GM12878 (cell line): Measurements from ENCODE around the gene NIP7. TPM values are rescaled to one million over a fixed set of nuclear protein-coding genes. Genes with fewer than 3 reads are reported as not detected.

Source experiments
- ATAC-seq: fragments of 200-7000 bp; cut with Tn5 transposase; 3 replicates; pipeline ENCODE4 v1.9.1; 2020; ENCODE audit warnings: mild to moderate bottlenecking, moderate library complexity
- BruUV-seq: library from RNA; stranded (reverse); fragments of 400-500 nt; replicated peaks from 2 replicates; lab custom pipeline; 2021; lab: Mats Ljungman, UMichigan
- CTCF ChIA-PET: fragments of 300-600 bp; sonication (Branson Sonifier 250); formaldehyde crosslinking; extraction: SDS; loops from one replicate; lab custom pipeline; 2021; ENCODE audit warnings: inconsistent platforms; lab: Yijun Ruan, JAX
- POLR2A ChIA-PET: fragments of 350-600 bp; formaldehyde crosslinking; extraction: SDS; loops from one replicate; lab custom pipeline; 2021; ENCODE audit warnings: inconsistent platforms; lab: Charles Lee
- RAD21 ChIA-PET: fragments of 300-600 bp; sonication (Branson Sonifier 250); formaldehyde crosslinking; loops from one replicate; lab custom pipeline; 2023; ENCODE audit warnings: antibody characterized with exemption; ENCODE audit not compliant: unreplicated experiment; lab: Charles Lee
- SMC1A ChIA-PET: fragments of 300-600 bp; sonication (Branson Sonifier 250); formaldehyde crosslinking; loops from one replicate; lab custom pipeline; 2023; ENCODE audit not compliant: unreplicated experiment, uncharacterized antibody; lab: Charles Lee
- DNase-seq: peaks from one replicate; pipeline ENCODE4 v3.0.0-alpha.2; 2011; ENCODE audit warnings: low read depth, low spot score
- FAIRE-seq: peaks from 3 replicates; lab custom pipeline; 2011; peaks lifted over from hg19 to GRCh38; lab: Jason Lieb, UNC
- H2AFZ ChIP-seq: 2 replicates; pipeline ENCODE4 v1.6.0; 2011; ENCODE audit warnings: low read depth, low read length, control low read depth; ENCODE audit not compliant: control insufficient read depth
- H3K27ac ChIP-seq: 2 replicates; pipeline ENCODE4 v1.5.1; 2011; ENCODE audit warnings: control low read depth; ENCODE audit not compliant: control insufficient read depth, insufficient read depth
- H3K27me3 ChIP-seq, 2 experiments: replicated peaks in 1 of 2; 2 replicates each; pipeline versions ENCODE4 v1.6.0 to v1.6.1; 2011; ENCODE audit warnings: low read length in 1 of 2; ENCODE audit not compliant: control insufficient read depth in 2 of 2, insufficient read depth in 2 of 2
- H3K36me3 ChIP-seq, 2 experiments: 2 replicates each; pipeline ENCODE4 v1.5.1; 2011; ENCODE audit warnings: low read length in 1 of 2; ENCODE audit not compliant: control insufficient read depth in 2 of 2, insufficient read depth in 2 of 2
- H3K4me1 ChIP-seq: 2 replicates; pipeline ENCODE4 v1.6.1; 2011; ENCODE audit warnings: mild to moderate bottlenecking, low read length, moderate library complexity, mixed read lengths; ENCODE audit not compliant: control insufficient read depth, insufficient read depth
- H3K4me2 ChIP-seq: 2 replicates; pipeline ENCODE4 v1.6.0; 2011; ENCODE audit warnings: control low read depth; ENCODE audit not compliant: control insufficient read depth, insufficient read depth
- H3K4me3 ChIP-seq: fragments of 200-600 bp; sonication (generic); 2 replicates; pipeline ENCODE4 v1.5.1; 2016
- H3K79me2 ChIP-seq: 2 replicates; pipeline ENCODE4 v1.6.0; 2011; ENCODE audit warnings: low read length; ENCODE audit not compliant: control insufficient read depth, insufficient read depth
- H3K9ac ChIP-seq: 2 replicates; pipeline ENCODE4 v1.8.0; 2011; ENCODE audit warnings: low read length, control low read depth, mixed read lengths; ENCODE audit not compliant: control insufficient read depth, insufficient read depth
- H3K9me3 ChIP-seq: replicated peaks from 3 replicates; pipeline ENCODE4 v1.5.1; 2011; ENCODE audit warnings: mild to moderate bottlenecking, low read length; ENCODE audit not compliant: control insufficient read depth, insufficient read depth
- H4K20me1 ChIP-seq: 2 replicates; pipeline ENCODE4 v1.6.0; 2011; ENCODE audit not compliant: control insufficient read depth, insufficient read depth
- WGBS: methylation state at CpG from one replicate; pipeline ENCODE4 v1.1.6; 2016; ENCODE audit warnings: low lambda C conversion rate; ENCODE audit not compliant: insufficient replicate concordance, insufficient coverage; ENCODE audit errors: missing lambda C conversion rate; 5-methylcytosine and 5-hydroxymethylcytosine counted together
- in situ Hi-C: fragments of 300-500 bp; cut with MboI; formaldehyde crosslinking; loops from 9 replicates; pipeline ENCODE4 v1.14.3; 2018; ENCODE audit warnings: mixed read lengths
- intact Hi-C: fragments of 100-400 bp; cut with micrococcal nuclease; formaldehyde crosslinking; loops from one replicate; pipeline ENCODE4 v1.14.2; 2022; ENCODE audit not compliant: unreplicated experiment
- polyA plus RNA-seq, 11 experiments: library from polyadenylated mRNA; depleted of rRNA in 4 of 11; unstranded in 6 of 11; stranded (reverse) in 5 of 11; fragments of >200 nt; fragmentation: Nextera tagmentation in 4 of 11; fragmentation: Illumina TruSeq in 1 of 11; extraction: Ambion mirVana in 4 of 11; extraction: Trizol in 1 of 11; gene quantifications; 1 replicate in 1 of 11; 2 replicates in 10 of 11; pipeline versions ENCODE4 v1.2.1 to v1.2.3, GENCODE V29; 2011 to 2016; ENCODE audit warnings: inconsistent platforms in 2 of 11, missing spikeins in 2 of 11, low read depth in 1 of 11
- total RNA-seq, 4 experiments: library from RNA; depleted of rRNA in 3 of 4; stranded (reverse); fragments of >200 nt in 3 of 4; fragmentation: Illumina TruSeq in 1 of 4; extraction: Trizol in 1 of 4; gene quantifications; 2 replicates each; pipeline versions ENCODE4 v1.2.1 to v1.2.3, GENCODE V29; 2013 to 2021
- TF ChIP-seq, protein P1 (sequence below): IDR thresholded peaks from 2 replicates; pipeline ENCODE4 v1.6.1; 2012; ENCODE audit warnings: improper control_type of control experiment, low read depth, low read length; ENCODE audit not compliant: insufficient replicate concordance
- TF ChIP-seq, protein P2 (sequence below): IDR thresholded peaks from 2 replicates; pipeline ENCODE4 v1.6.1; 2011; ENCODE audit warnings: low read depth, low read length, improper control_type of control experiment, borderline replicate concordance

The NIP7 gene
- total and polyA plus RNA-seq, 10 of the 15 experiments (the other 5 are each of a cell fraction or from before 2014, with no cell fraction given), result 18.8 to 62.9 (median 56.7) TPM

DNA sequence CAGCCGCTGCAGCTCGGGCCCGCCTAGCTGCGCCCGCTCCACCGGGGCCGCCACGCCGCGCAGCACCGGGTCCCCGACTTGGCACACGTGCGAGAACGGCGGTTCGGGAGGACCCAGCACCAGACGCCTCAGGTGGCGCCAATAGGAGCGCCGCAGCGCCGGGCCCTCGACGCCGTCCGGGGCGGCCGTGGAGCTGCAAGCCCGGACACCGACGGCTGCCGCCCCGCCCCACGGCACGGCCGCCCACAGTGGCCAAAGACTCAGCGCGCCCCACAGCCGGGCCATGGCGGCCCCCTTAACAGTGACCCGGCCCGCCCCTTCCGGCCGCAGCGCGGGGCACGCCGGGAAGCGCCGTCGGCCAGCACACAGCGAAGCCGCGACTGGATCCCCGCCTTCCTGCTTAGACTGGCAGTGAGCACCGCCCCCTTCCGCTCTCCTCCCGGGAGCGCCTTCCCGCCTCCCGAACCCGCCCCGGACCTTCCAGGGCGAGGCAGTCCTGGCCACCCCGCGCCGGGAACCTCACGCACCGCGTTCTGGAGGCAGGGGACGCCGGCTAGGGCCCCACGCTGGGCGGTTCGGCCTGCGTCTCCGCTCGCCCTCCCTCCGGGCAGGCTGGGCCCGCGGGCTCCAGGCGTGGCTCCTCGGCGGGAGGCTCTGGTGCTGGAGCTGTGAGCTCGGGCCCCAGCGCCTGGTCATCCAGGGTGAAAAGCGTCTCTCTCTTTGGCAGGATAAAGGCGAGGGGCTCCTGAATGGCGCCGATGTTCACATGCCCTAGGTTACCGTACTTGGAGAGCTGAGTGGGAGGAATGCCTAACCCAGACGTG is 9.1 kb upstream of the NIP7 start, which contains the start of gene PDF (continued):
- TF ChIP-seq, protein P1, sequence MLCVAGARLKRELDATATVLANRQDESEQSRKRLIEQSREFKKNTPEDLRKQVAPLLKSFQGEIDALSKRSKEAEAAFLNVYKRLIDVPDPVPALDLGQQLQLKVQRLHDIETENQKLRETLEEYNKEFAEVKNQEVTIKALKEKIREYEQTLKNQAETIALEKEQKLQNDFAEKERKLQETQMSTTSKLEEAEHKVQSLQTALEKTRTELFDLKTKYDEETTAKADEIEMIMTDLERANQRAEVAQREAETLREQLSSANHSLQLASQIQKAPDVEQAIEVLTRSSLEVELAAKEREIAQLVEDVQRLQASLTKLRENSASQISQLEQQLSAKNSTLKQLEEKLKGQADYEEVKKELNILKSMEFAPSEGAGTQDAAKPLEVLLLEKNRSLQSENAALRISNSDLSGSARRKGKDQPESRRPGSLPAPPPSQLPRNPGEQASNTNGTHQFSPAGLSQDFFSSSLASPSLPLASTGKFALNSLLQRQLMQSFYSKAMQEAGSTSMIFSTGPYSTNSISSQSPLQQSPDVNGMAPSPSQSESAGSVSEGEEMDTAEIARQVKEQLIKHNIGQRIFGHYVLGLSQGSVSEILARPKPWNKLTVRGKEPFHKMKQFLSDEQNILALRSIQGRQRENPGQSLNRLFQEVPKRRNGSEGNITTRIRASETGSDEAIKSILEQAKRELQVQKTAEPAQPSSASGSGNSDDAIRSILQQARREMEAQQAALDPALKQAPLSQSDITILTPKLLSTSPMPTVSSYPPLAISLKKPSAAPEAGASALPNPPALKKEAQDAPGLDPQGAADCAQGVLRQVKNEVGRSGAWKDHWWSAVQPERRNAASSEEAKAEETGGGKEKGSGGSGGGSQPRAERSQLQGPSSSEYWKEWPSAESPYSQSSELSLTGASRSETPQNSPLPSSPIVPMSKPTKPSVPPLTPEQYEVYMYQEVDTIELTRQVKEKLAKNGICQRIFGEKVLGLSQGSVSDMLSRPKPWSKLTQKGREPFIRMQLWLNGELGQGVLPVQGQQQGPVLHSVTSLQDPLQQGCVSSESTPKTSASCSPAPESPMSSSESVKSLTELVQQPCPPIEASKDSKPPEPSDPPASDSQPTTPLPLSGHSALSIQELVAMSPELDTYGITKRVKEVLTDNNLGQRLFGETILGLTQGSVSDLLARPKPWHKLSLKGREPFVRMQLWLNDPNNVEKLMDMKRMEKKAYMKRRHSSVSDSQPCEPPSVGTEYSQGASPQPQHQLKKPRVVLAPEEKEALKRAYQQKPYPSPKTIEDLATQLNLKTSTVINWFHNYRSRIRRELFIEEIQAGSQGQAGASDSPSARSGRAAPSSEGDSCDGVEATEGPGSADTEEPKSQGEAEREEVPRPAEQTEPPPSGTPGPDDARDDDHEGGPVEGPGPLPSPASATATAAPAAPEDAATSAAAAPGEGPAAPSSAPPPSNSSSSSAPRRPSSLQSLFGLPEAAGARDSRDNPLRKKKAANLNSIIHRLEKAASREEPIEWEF, result no peak

DNA sequence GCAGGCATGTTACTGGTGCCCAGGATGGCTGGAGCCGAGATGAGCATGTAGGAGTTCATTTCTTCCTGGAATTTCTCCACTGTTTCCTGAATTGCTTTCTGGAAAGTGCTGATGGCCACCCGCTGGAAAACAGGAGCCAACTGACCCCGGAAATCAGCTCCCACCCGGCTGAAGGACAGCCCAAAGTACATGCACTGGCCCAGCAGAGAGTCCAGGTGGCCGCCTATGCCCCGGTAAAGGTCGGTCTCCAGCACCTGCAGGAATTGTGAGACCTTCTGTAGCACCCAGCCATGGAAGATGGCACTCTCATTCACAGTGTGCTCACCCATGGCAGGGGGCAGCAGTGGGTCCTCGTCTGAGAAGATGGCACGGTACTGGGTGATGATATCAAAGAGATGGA is 4.9 kb upstream of the NIP7 start:
- FAIRE-seq, result no peak
- no peak for DNase-seq
- 96% methylated on average over 9 of the region's 9 CpGs for WGBS
- no TSS peak for BruUV-seq
- RAD21 ChIA-PET, result no interaction called here
- TF ChIP-seq, protein P2, sequence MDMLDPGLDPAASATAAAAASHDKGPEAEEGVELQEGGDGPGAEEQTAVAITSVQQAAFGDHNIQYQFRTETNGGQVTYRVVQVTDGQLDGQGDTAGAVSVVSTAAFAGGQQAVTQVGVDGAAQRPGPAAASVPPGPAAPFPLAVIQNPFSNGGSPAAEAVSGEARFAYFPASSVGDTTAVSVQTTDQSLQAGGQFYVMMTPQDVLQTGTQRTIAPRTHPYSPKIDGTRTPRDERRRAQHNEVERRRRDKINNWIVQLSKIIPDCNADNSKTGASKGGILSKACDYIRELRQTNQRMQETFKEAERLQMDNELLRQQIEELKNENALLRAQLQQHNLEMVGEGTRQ, result no peak
- no peak overlapping the region for H3K4me2 ChIP-seq
- no peaks in the 10 kb centered on the region for H3K27me3 ChIP-seq
- no peak overlapping the region for H3K27ac ChIP-seq
- in situ Hi-C loops (no loop called here), intact Hi-C loops (loop anchor here (10.0 kb wide), 1 partner anchor 420 kb away; the partner anchor contains the start of gene NOB1)
- POLR2A ChIA-PET, result no interaction called here
- no peaks in the 10 kb centered on the region for H4K20me1 ChIP-seq
- H3K4me3 ChIP-seq, result no peak overlapping the region
- no peaks in the 10 kb centered on the region for H3K9me3 ChIP-seq
- peaks cover 31% of the 10 kb centered on the region for H3K79me2 ChIP-seq
- H3K9ac ChIP-seq, result no peak overlapping the region
- SMC1A ChIA-PET, result no interaction called here
- CTCF ChIA-PET, result no interaction called here
- H2AFZ ChIP-seq, result no peak overlapping the region
- H3K4me1 ChIP-seq, result peaks cover 5% of the 10 kb centered on the region
- no peak for ATAC-seq
- peaks cover 11 to 20% of the 10 kb centered on the region in 2 experiments; a peak in 3 of 4 replicates for H3K36me3 ChIP-seq
